KBM-7 (cell line): Measurements from ENCODE around the gene PDYN.

Experiments
- DNase-seq: peaks from one replicate; pipeline ENCODE4 v3.0.0-alpha.2; 2015
- in situ Hi-C: fragments of 300-500 bp; cut with MboI; formaldehyde crosslinking; loops from 2 replicates; pipeline ENCODE4 v1.14.3; 2020; ENCODE audit warnings: low sequenced_read_pairs, low pct_unique_long_range_greater_than_20kb, mixed read lengths

The PDYN gene

GRCh38 chr20:1939270-1939595 lies 54.6 kb downstream of the PDYN start:
- DNase-seq = no peak
- in situ Hi-C loops = no loop called here

- in situ Hi-C loops = no loop called here
- no peak for DNase-seq
These were observed 55.2 kb downstream of the PDYN start for GRCh38 chr20:1938464-1939269.

- in situ Hi-C loops = no loop called here
- no peak for DNase-seq
These were observed 56.4 kb downstream of the PDYN start for GRCh38 chr20:1937316-1937976.

GRCh38 chr20:1935696-1936366 lies 58.0 kb downstream of the PDYN start:
- in situ Hi-C loops = no loop called here
- no peak for DNase-seq

- in situ Hi-C loops = no loop called here
- DNase-seq = no peak
These were observed 58.9 kb downstream of the PDYN start for GRCh38 chr20:1934721-1935573.

- in situ Hi-C loops = no loop called here
- DNase-seq = no peak
These were observed 59.7 kb downstream of the PDYN start for GRCh38 chr20:1934156-1934555.

DNA sequence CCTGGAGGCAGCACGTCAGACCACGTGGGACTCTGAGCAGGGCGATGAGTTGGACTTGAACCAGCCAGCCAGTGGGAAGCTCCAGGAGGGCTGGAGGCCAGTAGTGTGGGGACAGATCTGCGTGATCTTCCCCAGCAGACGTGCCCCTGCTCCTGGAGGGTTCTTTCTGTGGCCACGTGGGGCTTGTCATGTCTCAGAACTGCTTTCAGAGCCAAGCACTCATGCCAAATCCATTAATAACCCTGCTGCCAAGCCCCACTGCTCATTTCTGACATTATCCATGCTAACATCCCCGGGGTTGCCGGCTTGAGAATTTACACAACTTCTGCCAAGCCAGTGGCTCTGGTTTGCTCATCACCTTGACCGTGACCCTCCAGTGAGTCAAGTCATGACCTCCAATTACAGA lies 60.4 kb downstream of the PDYN start:
- in situ Hi-C loops = no loop called here
- no peak for DNase-seq

DNA sequence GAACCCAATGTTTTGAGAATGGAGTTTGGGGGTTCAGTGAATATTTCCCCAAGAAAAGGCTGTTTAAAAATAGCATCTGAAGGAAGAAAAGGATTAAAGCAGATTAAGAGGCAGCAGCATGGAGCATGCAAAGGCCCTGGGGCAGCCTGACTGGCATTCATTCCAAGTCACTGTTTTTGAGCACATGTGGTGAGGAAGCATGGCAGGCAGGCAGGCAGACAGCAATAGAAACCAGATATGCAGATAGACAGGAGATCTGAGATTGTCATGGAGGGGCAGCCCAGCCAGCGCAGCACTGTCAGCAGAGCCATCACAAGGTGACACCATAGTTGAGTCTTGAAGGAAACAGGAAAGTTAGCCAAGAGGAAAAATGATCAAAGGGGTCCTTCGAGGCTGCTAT lies 60.9 kb downstream of the PDYN start:
- no peak for DNase-seq
- in situ Hi-C loops = no loop called here

GRCh38 chr20:1931830-1932229 lies 62.0 kb downstream of the PDYN start:
- DNase-seq = no peak
- in situ Hi-C loops = no loop called here

DNA sequence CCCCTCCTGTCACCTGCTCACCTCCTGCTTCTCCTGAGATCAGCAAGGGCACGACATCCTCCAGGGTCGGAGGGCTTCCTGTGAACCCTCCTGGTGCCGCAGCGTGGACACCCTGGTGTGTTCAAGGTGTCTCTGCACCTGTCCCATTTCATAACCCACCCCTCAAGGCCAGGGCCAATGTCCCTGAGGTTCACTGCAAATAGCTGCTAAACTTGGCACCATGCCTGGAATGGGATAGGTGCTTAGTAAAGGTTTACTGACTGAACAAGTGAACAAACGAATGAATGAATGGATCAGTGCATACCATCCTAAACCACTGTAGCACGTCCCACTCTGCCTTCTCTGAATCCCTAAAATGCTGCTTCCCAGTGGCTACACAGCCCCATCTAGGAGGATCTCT lies 63.7 kb downstream of the PDYN start:
- DNase-seq = no peak
- in situ Hi-C loops = no loop called here

GRCh38 chr20:1929460-1929859 lies 64.4 kb downstream of the PDYN start:
- in situ Hi-C loops = no loop called here
- no peak for DNase-seq

GRCh38 chr20:1928782-1929181 lies 65.1 kb downstream of the PDYN start:
- in situ Hi-C loops = no loop called here
- no peak for DNase-seq
